Fibroblast of peridontal ligament (primary cell): ENCODE data around the gene CELF5.
A peak's percentile ranks its signal among the peaks of the same experiment; 100 is the strongest.
"Not testable (repeated sequence)": the region's sequence is repeated elsewhere in the genome, so short reads cannot be mapped to it uniquely, and the experiment has no call there.

Experiments used
- DNase-seq: peaks from one replicate; pipeline ENCODE4 v3.0.0-alpha.2; 2010; ENCODE audit errors: extremely low read depth

CELF5 gene

DNA sequence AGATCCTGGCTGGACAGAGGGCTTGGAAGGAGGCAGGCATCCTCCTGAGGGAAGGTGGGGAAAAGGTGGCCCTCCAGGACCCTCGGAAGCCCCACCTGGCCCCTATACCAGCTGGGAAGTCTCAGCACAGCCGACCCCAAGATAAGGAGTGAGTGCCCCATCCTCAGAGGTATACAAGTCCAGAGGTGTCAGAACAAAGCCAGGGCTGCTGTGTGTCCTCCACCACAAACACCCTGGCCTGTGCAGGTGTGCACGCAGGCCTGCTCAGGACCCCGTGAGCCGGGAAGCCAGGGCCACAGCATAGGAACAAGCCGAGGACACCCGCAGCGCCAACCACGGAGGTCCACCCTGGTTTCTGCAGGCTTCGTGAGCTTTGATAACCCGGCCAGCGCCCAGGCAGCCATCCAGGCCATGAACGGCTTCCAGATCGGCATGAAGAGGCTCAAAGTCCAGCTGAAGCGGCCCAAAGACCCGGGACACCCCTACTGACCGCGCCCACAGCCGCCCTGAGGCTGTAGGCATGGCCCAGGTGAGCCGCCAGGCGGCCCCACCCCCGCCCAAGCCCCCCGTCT lies 68.6 kb downstream of the CELF5 start:
- no peak for DNase-seq

GRCh38 chr19:3293560-3293959 lies 69.1 kb downstream of the CELF5 start:
- no peak for DNase-seq

DNA sequence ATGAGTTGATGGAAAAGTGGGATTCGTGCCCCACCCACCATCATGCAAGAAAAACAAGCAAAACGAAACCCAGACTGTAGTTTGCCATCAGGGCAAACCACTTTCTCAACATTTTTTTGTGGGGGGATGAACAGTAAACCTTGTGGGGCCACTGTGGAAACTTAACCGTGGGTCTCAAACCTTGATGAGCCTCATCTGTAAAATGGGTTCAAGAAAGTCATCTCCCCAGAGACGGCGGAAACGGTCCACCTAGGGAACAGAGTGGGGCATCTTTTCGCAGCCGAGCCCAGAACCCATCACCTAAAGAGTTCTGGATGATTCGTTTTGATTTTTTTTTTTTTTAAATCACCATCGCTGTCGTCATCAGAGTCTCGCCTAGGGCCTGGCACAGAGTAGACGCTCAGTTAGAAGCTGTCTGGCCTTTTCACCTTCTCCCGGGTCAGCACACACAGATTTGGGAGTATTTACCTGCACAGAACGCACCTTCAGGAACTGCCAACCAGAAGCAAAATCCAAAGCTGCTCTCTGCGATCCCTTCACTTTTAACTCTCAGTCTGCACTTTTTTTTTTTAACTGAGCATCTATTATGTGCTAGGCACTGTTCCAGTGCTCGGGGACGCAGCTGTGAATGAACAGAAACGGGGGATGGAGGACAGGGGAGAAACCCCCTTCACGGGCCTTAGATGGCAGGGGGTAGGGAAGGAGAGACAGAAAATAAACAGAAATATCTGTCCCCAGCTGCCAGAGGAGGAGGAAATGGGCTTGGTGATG lies 69.8 kb downstream of the CELF5 start:
- DNase-seq: no peak

- DNase-seq: no peak
Measured at GRCh38 chr19:3295581-3295980, 71.1 kb downstream of the CELF5 start.

GRCh38 chr19:3296034-3296433 lies 71.6 kb downstream of the CELF5 start:
- DNase-seq: no peak

DNA sequence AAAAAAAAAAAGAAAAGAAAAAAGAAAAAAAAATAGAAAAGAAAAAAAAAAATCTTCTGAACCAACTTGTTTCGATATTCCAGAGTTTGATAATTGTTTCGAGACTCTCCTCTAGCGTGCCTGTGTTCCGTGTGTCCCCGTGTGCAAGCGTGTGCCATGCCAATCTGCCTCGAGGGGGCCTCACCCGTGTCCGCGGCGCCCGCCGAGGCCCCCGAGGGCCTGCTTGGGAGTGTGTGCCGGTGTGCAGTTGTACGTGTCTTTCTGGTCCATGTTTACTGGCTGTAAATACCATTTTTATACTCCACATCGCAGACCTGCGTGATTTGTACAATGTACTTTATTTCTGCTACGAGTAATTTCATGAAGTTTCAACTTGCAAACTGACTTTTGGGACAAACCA lies 72.0 kb downstream of the CELF5 start:
- no peak for DNase-seq

DNA sequence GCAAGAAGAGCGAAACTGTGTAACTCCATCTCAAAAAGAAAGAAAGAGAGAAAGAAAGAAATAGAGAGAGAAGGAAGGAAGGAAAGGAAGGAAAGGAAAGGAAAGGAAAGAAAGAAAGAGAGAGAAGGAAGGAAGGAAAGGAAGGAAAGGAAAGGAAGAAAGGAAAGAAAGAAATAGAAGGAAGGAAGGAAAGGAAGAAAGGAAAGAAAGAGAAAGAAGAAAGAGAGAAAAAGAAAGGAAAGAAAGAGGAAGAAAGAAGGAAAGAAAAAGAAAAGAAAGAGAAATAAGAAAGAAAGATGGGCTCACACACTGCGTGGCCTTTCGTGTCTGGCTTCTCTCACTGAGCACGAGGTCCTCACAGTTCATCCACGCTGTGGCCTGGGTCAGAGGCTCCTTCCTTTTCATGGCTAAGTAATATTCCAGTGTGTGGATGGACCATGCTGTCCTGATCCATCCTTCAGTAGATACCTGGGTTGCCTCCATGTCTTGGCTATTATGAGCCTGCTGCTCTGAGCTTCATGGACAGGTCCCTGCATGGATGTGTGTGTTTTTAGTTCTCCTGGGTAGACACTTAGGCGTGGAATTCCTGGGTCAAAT lies 74.5 kb downstream of the CELF5 start:
- DNase-seq: no peak

DNA sequence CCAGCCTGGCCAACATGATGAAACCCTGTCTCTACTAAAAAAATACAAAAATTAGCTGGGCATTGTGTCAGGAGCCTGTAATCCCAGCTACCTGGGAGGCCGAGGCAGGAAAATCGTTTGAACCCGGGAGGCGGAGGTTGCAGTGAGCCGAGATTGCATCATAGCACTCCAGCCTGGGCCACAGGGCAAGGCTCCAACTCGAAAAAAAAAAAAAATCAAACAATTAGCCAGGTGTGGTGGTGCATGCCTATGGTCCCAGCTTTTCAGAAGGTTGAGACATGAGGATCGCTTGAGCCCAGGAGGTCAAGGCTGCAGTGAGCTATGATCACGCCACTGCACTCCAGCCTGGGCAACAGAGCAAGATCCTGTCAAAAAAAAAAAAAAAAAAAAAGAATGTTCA lies 76.1 kb downstream of the CELF5 start:
- not testable (repeated sequence) for DNase-seq

DNA sequence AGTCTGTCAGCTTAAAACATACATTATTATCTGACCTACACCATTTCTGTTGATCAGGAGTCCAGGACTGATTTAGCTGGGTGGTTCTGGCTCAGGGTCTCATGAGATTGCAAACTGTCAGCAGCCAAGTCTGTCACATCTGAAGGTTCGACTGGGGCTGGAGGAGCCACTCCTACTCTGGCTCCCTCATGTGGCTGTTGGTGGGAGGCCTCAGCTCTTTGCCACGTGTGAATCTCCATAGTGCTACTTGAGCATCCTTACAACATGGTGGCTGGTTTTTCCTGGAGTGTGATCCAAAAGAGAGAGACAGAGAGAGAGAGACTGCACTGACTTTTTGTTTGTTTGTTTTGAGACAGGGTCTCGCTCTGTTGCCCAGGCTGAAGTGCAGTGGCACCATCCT lies 78.3 kb downstream of the CELF5 start:
- no peak for DNase-seq

GRCh38 chr19:3304871-3305423 lies 80.5 kb downstream of the CELF5 start:
- peak; percentile 75 for DNase-seq

GRCh38 chr19:3309724-3310123 lies 85.3 kb downstream of the CELF5 start:
- no peak for DNase-seq

DNA sequence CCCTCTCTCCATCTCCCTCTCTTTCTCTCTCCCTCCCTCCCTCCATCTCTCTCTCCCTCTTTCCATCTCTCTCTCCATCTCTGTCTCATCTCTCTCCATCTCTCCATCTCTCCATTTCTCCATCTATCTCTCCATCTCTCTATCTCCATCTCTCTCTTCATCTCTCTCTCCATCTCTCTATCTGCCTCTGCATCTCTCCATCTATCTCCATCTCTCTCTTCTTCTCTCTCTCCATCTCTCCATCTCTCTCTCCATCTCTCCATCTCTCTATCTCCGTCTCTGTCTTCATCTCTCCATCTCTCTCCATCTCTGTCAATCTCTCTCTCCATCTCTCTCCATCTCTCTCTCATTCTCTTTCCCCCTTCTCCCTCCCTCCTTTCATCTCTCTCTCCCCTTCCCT lies 85.8 kb downstream of the CELF5 start:
- no peak for DNase-seq

GRCh38 chr19:3310711-3311110 lies 86.2 kb downstream of the CELF5 start:
- DNase-seq: no peak

GRCh38 chr19:3313199-3313575 lies 88.7 kb downstream of the CELF5 start:
- DNase-seq: no peak

GRCh38 chr19:3314962-3315675 lies 90.7 kb downstream of the CELF5 start:
- DNase-seq: no peak

DNA sequence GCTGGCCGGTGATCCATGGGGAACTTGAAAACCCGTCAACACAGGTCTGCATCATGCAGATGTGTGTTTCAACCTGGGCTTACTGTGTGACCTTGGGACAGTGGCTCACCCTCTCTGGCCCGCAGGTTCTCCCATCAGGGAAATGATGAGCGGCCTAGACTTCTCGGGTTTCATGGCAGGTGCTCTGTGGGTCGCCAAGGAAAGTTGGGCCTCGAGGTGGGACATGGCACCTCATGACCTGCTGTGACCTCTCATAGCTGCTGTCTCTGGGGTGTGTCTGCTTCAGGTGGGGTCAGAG lies 91.2 kb downstream of the CELF5 start:
- no peak for DNase-seq

DNA sequence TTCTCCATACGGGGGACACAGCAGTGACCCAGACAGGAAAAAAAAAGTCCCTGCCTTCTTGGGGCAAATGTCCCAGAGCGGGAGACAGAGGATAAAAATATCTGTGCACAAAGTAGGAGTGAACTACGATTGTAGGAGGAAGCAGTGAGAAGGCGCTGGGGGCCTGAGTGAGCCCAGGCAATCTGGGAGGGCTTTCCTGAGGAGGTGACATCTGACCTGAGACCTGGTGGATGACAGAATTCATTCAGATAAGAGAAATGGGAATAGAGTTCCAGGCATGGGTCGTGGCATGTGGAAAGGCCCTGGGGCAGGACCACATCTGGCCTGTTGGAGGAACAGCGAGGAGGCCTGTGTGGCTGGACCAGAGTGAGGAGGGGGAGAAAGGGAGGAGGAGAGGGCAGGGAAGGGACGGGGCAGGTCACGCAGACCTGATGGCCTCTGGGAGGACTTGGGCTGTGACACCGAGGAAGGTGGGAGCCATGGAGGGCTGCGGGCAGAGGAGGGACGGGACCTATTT lies 91.7 kb downstream of the CELF5 start:
- no peak for DNase-seq

DNA sequence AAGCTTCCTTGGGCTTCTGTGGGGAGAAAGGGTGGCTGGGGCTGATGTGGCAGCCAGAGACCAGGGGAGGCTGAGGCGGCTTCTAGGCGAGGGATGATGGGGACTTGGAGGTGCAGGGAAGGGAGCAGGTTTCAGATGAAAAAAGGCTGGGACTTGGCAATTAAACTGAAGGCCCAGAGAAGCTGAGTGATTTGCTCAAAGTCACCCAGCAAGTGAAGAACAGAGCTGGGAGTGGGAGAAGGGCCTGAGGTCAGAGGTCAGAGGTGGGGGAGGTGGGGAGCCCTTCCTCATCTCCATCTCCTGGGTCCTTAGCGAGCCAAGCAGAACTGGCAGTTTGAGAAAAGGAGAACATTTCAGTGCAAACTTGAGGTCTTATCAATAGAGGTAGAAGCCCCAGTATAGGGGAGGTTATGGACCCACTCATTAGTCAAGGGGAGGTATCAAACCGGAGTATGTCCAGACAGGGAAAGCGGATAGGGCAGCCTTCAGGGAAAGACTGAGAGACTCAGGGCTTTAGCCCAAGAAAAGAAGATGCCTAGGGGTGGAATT lies 92.3 kb downstream of the CELF5 start:
- DNase-seq: no peak

- DNase-seq: peak; percentile 79
Measured at GRCh38 chr19:3319643-3320353, 95.3 kb downstream of the CELF5 start.

DNA sequence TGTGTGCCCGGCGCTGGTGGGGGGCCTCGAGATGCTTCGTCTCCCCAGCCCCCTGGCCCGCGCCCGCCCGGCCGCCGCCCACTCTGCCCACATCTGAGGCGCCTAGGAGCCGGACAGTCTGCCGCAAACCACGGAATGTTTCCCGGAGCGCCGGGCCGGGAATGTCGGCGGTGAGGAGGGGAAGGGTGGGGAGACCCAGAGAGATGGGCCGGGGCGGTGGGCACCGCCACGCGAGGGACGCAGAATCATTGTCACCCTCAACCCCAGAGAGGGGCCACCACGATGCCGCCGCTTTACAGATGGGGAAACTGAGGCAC lies 95.9 kb downstream of the CELF5 start:
- no peak for DNase-seq

DNA sequence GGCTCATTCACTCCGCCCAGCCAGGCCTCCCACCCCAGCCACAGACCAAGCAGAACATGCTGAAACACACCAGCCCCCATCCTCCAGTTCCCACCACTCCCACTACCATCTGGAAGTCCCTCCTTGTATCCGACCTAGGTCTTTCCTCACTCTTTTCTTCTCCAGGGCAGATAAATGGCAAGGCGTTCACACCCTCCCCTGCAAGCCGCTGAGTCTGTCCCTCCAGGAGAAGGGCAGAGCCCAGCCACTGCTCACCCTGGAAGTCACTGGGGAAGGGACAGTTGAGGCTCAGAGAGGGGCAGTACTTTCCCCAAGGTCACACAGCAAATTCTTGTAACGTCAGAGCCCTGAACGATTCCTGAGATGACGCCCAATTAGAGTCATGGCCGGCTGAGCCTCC lies 96.4 kb downstream of the CELF5 start:
- no peak for DNase-seq

DNA sequence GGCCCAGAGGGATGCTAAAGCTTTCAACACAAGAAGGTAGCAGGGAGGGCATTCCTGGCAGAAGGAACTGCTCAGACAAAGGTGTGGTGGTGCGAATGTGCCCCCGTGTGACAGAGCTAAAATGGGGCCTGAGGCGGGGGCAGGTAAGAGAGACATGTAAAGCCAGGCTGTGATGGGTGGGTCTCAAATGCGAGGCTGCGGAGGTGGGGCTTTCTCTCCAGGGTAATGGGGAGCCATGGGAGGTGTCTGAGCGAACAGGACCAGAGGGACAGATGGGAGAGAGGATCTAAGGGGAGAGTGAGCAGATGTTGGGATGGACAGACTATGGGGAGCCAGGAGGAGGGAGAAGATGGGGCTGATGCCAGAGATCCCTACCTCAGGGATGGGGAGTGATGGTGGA lies 97.2 kb downstream of the CELF5 start:
- no peak for DNase-seq
